Tibial artery (tissue), 4 donors: ENCODE measurements around the gene PRAME.

Source experiments
- DNase-seq, 2 donors: peaks; one replicate each; pipeline ENCODE4 v3.0.0-alpha.2; 2019
- H3K27ac ChIP-seq, 2 donors: fragments of 200-600 bp; sonication (generic) in 1 of 2; 1 replicate in 1 of 2; 2 replicates in 1 of 2; pipeline ENCODE4 v1.5.1; 2018 to 2019; ENCODE audit warnings: mild to moderate bottlenecking in 1 of 2
- H3K27me3 ChIP-seq, 2 donors: fragments of 200-600 bp; sonication (generic) in 1 of 2; one replicate each; pipeline versions ENCODE4 v1.5.1 to v1.6.0; 2016 to 2019
- H3K36me3 ChIP-seq, 3 donors: fragments of 200-600 bp; sonication (generic) in 2 of 3; one replicate each; pipeline ENCODE4 v1.5.1; 2016 to 2019; ENCODE audit warnings: mild to moderate bottlenecking in 2 of 3
- H3K4me1 ChIP-seq, 4 donors: fragments of 200-600 bp; sonication (generic) in 2 of 4; 1 replicate in 3 of 4; 2 replicates in 1 of 4; pipeline ENCODE4 v1.5.1; 2016 to 2019
- H3K4me3 ChIP-seq, 2 donors: fragments of 200-600 bp; sonication (generic) in 1 of 2; 1 replicate in 1 of 2; 2 replicates in 1 of 2; pipeline ENCODE4 v1.5.1; 2018 to 2019; ENCODE audit warnings: mild to moderate bottlenecking in 2 of 2
- H3K9me3 ChIP-seq, 3 donors: fragments of 200-600 bp; sonication (generic) in 1 of 3; one replicate each; pipeline ENCODE4 v1.5.1; 2016 to 2019
- intact Hi-C: fragments of 100-400 bp; cut with DNase I; formaldehyde crosslinking; loops from one replicate; pipeline ENCODE4 v1.15.0; 2023; ENCODE audit warnings: low total_unique reads
- TF ChIP-seq, protein P1 (sequence below), 2 experiments: fragments of 200-600 bp in 1 of 2; fragments of 450-650 bp in 1 of 2; IDR thresholded peaks; one replicate each; pipeline ENCODE4 v1.5.1; 2017 to 2019; ENCODE audit warnings: antibody characterized with exemption in 2 of 2, mild to moderate bottlenecking in 1 of 2, moderate library complexity in 1 of 2

Gene PRAME

DNA sequence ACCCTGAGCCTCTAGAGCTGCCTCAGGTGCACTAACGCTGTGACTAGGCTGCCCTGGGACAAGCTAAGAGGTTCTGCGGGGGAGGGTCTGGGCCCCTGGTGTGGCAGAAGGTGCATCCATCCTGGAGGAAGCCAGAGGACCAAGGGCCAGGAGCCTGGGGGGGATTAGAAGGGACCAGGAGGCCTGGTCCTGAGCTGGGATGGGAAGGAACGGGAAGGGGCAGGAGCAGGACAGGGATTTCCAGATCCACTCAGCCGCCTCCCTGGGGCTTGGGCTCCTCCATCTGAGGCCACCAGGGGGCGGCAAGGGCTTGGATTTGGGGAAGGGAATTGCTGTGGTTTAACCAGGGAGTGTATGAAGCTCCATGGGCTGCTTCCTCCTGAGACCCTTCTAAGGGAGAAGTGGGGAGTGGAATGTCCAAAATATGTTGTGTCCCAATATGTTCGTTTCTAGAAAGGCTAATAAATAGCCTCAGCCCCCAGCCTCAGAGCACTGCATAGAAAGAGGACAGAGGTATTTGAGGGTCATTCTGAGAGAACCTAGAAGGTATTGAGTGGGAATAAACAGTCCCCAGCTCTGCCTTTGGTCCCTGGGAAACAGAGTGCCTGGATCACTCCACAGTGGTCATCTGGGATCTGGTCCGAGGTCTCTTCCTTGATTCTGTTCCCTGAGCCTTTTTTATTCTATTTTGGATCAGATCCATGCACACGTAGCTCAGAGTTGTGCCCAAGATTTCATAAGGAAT is 17.4 kb upstream of the PRAME start:
- H3K27ac ChIP-seq: no peak overlapping the region
- no peak overlapping the region for H3K4me3 ChIP-seq
- H3K9me3 ChIP-seq: no peaks in the 10 kb centered on the region
- DNase-seq: no peak
- H3K4me1 ChIP-seq: peaks cover 0 to 4% (median 0%) of the 10 kb centered on the region in 4 donors
- intact Hi-C loops: no loop called here
- TF ChIP-seq, protein P1, sequence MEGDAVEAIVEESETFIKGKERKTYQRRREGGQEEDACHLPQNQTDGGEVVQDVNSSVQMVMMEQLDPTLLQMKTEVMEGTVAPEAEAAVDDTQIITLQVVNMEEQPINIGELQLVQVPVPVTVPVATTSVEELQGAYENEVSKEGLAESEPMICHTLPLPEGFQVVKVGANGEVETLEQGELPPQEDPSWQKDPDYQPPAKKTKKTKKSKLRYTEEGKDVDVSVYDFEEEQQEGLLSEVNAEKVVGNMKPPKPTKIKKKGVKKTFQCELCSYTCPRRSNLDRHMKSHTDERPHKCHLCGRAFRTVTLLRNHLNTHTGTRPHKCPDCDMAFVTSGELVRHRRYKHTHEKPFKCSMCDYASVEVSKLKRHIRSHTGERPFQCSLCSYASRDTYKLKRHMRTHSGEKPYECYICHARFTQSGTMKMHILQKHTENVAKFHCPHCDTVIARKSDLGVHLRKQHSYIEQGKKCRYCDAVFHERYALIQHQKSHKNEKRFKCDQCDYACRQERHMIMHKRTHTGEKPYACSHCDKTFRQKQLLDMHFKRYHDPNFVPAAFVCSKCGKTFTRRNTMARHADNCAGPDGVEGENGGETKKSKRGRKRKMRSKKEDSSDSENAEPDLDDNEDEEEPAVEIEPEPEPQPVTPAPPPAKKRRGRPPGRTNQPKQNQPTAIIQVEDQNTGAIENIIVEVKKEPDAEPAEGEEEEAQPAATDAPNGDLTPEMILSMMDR (IDR thresholded peaks at IDR 0.05): peak; percentile 35 to 44
- no peaks in the 10 kb centered on the region for H3K36me3 ChIP-seq
- peaks cover 0 to 13% of the 10 kb centered on the region in 2 donors for H3K27me3 ChIP-seq

DNA sequence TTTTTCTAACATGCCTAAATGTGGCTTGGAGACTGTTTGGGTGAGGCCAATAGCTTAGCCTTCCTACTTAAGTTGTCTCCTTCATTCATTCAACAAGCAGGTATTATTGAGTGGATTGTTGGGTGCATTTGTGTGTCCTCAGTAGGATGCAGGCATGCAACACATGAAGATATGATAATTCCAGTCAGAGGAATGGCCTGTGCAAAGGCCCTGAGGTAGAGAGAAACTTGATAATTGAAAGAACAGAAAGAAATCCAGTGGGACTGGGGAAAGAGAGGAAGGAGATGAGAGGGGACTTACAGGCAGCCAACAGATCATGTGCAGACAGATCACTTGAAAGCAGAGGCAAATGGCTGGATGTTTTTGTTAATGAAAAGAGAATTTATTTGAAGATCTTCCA is 15.3 kb upstream of the PRAME start:
- Histone ChIP-seq H3K27me3 (peaks cover 0 to 16% of the 10 kb centered on the region in 2 donors), H3K4me1 (peaks cover 0 to 4% (median 0%) of the 10 kb centered on the region in 4 donors), H3K27ac (no peak overlapping the region), H3K9me3 (no peaks in the 10 kb centered on the region), H3K4me3 (no peak overlapping the region), H3K36me3 (no peaks in the 10 kb centered on the region)
- no peak for DNase-seq
- TF ChIP-seq, protein P1 (IDR thresholded peaks at IDR 0.05): no peak
- intact Hi-C loops: no loop called here

DNA sequence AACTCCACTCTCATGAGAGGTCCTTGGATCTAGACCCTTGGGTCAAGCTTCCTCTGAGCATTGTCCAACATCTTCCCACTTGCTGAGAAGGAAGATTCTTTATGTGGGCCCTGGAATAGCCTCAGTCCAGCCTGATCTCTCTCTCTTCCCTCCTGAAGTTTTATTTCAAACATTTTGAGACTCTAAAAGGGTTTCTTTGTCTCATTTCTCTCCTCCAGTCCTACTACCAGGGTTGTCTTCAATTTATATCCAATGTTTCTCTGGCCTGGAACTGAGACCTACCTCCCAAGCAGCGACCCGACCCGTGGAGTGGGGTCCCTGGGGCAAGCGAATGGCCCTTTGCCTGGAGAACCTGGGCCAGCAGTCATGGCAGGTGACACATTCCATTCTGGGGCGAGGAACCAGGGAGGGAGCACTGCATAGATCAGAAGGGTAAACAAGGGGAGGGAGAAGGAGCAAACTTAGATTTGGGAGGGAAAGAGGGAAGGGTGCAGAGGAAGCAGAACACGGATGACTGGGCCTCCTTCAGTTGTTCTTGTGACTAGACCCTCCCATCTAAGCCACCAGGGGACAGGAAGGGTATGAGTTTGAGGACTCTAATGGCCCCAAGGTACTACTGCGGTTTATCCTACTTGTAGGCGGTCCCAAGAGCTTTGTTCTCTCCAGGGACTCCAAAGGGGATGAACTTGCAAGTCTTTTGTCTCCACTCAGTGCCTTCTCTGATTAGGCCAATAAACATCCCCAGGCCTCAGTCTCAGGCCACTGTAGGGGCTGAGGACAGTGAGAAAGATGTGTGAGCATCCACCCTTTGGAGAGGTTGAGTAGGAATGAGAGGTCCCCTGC is 14.2 kb upstream of the PRAME start:
- Histone ChIP-seq H3K27me3 (peaks cover 0 to 23% of the 10 kb centered on the region in 2 donors), H3K36me3 (no peaks in the 10 kb centered on the region)
- intact Hi-C loops: no loop called here

DNA sequence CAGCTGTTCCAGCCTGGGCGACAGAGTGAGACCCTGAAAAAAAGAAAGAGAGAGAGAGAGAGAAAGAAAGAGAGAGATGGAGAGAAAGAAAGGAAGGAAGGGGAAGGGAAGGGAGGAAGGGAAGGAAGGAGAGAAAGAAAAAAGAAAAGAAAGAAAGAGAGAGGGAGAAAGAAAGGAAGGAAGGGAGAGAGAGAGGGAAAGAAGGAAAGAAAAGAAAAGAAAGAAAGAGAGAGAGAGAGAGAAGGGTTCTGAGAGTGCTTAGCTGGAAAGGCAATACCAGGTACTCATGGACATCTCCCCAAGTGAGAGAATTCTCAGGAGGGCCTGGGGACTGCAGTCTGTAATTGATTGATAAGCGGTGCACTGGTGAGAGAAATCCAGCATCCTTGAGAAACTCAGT is 12.8 kb upstream of the PRAME start:
- no peaks in the 10 kb centered on the region for H3K4me1 ChIP-seq
- intact Hi-C loops: no loop called here
- TF ChIP-seq, protein P1 (IDR thresholded peaks at IDR 0.05): no peak
- H3K9me3 ChIP-seq: no peaks in the 10 kb centered on the region
- H3K27me3 ChIP-seq: peaks cover 0 to 23% of the 10 kb centered on the region in 2 donors
- H3K27ac ChIP-seq: no peak overlapping the region
- H3K4me3 ChIP-seq: no peak overlapping the region
- no peaks in the 10 kb centered on the region for H3K36me3 ChIP-seq
- no peak for DNase-seq

More for the DNA sequence above, 14.2 kb upstream of the PRAME start:
- Histone ChIP-seq H3K4me3 (no peak overlapping the region), H3K9me3 (no peaks in the 10 kb centered on the region), H3K27ac (no peak overlapping the region), H3K4me1 (no peaks in the 10 kb centered on the region)
- TF ChIP-seq, protein P1 (IDR thresholded peaks at IDR 0.05): no peak
- no peak for DNase-seq

DNA sequence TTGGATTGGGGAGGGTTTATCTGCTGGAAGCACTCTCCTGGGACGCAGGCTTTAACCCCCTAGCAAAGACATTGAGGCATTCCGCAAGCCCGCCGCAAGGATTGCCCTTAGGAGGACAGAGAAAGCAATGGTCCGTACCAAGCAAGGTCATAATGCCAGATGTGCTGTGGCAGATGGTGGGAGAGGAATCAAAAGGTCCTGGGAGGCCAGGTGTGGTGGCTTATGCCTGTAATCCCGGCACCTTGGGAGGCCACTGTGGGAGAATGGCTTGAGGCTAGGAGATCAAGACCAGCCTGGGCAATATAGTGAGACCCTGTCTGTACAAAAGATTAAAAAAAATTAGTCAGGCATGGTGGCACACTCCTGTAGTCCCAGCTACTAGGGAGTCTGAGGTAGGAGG is 12.4 kb upstream of the PRAME start:
- TF ChIP-seq, protein P1 (IDR thresholded peaks at IDR 0.05): no peak
- H3K36me3 ChIP-seq: no peaks in the 10 kb centered on the region
- peaks cover 0 to 24% of the 10 kb centered on the region in 2 donors for H3K27me3 ChIP-seq
- intact Hi-C loops: no loop called here
- DNase-seq: no peak
- no peaks in the 10 kb centered on the region for H3K4me1 ChIP-seq
- no peak overlapping the region for H3K27ac ChIP-seq
- H3K4me3 ChIP-seq: no peak overlapping the region
- no peaks in the 10 kb centered on the region for H3K9me3 ChIP-seq
